ENCODE measurements around the gene TTLL10. TPM values are rescaled to one million over a fixed set of nuclear protein-coding genes. Genes with fewer than 3 reads are reported as not detected.
"Not testable (repeated sequence)": the region's sequence is repeated elsewhere in the genome, so short reads cannot be mapped to it uniquely, and the experiment has no call there.

The TTLL10 gene
- total RNA-seq, 4 donors from 2014 or later = not detected

DNA sequence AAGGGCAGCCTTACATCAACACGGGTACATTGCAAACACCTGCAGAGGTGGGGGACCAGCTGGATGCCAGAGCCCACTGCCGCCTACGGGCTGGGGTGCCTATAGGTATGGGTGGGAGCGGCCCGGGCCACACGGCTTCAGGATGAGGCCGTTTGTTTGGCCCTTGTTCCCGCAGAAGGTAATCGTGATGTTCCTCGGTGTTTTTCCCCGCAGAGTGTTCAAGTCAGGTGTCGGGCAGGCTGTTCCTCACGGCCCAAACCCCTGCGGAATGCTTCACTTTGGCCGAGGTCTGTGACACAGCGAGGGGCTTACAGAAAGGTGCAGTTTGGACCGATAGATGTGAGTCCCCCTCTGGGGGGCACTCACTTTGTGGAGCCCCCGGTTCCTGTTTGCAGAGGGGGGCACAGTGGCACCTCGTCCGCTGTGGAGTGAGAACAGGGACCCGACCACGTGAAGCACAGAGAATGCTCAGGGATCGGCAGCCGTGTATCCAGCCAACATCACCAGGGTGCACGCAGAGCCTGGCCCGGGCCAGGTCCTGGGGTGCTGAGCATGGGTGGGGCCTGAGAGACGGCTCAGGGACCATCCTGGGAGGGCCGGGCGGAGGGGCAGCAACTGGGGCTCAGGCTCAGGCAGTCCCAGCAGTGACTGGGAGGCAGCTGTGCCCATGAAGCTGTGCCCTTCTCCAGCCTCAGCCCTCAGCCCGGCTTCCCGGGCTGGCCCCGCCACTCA, 453 bp upstream of the TTLL10 start:
- H3K36me3 ChIP-seq = no peaks in the 10 kb centered on the region
- 58 to 63% methylated on average over 14 to 28 of the region's 32 CpGs for whole genome bisulfite sequencing, 2 donors
- no peak overlapping the region for H3K4me3 ChIP-seq
- H3K4me1 ChIP-seq = peaks cover 0 to 8% (median 0%) of the 10 kb centered on the region in 4 donors
- DNase-seq (ENCODE audit: low spot score in 2 of 2) = no peak
- peaks cover 0 to 98% of the 10 kb centered on the region in 2 donors for H3K27me3 ChIP-seq
- no peaks in the 10 kb centered on the region for H3K9me3 ChIP-seq
- TF ChIP-seq, protein P1, sequence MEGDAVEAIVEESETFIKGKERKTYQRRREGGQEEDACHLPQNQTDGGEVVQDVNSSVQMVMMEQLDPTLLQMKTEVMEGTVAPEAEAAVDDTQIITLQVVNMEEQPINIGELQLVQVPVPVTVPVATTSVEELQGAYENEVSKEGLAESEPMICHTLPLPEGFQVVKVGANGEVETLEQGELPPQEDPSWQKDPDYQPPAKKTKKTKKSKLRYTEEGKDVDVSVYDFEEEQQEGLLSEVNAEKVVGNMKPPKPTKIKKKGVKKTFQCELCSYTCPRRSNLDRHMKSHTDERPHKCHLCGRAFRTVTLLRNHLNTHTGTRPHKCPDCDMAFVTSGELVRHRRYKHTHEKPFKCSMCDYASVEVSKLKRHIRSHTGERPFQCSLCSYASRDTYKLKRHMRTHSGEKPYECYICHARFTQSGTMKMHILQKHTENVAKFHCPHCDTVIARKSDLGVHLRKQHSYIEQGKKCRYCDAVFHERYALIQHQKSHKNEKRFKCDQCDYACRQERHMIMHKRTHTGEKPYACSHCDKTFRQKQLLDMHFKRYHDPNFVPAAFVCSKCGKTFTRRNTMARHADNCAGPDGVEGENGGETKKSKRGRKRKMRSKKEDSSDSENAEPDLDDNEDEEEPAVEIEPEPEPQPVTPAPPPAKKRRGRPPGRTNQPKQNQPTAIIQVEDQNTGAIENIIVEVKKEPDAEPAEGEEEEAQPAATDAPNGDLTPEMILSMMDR (IDR thresholded peaks at IDR 0.05) = no peak
- TF ChIP-seq EP300 (IDR thresholded peaks at IDR 0.05) = no peak
- H3K27ac ChIP-seq = no peak overlapping the region

DNA sequence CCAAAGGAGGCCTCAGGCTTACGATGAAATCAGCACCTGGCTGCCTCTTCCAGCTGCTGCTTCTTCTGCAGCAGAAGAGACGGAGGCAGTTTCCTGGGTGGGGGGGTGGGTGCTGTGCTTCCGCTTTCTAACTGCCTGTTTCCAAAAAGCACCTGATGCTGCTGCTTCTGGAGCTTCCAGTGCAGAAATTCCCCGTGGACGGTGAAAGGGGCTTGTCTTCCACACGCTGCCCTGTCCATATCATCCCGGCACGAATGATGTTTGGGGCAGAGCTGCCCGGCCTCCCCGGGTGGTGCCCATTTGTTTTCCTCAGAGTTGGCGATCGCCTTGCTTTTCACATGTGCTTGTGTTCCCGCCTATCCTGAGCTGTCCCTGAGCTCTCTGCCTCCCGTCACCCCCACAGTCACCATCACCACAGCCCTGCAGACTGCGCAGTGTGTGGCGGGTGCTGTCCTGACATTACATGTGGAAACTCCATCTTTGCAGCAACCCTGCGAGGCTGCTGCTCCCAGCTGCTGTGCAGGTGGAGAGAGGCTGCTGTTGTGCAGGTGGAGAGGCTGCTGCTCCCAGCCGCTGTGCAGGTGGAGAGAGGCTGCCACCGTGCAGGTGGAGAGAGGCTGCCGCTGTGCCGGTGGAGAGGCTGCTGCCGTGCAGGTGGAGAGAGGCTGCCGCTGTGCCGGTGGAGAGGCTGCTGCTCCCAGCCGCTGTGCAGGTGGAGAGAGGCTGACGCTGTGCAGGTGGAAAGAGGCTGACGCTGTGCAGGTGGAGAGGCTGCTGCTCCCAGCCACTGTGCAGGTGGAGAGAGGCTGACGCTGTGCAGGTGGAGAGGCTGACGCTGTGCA, 1.8 kb downstream of the TTLL10 start:
- H3K9me3 ChIP-seq = no peaks in the 10 kb centered on the region
- DNase-seq (ENCODE audit: low spot score in 2 of 2) = no peak
- H3K36me3 ChIP-seq = no peaks in the 10 kb centered on the region
- peaks cover 0 to 8% (median 0%) of the 10 kb centered on the region in 4 donors for H3K4me1 ChIP-seq
- H3K4me3 ChIP-seq = no peak overlapping the region
- 86 to 89% methylated on average over 23 to 29 of the region's 29 CpGs for WGBS, 2 donors
- peaks cover 0 to 98% of the 10 kb centered on the region in 2 donors for H3K27me3 ChIP-seq
- TF ChIP-seq, protein P1 (IDR thresholded peaks at IDR 0.05) = no peak
- TF ChIP-seq EP300 (IDR thresholded peaks at IDR 0.05) = no peak
- TF ChIP-seq POLR2A (IDR thresholded peaks at IDR 0.05) = no peak
- no peak overlapping the region for H3K27ac ChIP-seq

DNA sequence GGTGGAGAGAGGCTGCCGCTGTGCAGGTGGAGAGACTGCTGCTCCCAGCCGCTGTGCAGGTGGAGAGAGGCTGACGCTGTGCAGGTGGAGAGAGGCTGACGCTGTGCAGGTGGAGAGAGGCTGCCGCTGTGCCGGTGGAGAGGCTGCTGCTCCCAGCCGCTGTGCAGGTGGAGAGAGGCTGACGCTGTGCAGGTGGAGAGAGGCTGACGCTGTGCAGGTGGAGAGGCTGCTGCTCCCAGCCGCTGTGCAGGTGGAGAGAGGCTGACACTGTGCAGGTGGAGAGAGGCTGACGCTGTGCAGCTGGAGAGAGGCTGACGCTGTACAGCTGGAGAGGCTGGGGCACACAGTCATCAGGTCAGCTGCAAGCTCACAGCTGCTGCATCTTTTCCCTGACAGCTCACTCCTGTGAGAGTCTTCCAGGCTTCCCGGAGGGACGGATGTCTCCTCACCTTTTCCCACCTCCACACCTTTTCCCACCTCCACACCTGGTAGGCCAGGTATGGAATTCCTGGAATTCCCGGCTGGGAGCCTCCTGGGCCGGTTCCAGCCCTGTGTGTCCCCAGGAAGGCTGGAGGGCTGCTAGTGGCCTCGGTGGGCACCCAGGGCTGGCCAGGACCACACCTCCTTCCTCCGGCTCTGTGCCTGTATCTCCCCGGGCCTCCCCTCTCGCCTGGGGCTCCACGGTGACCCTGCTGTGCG, 2.5 kb downstream of the TTLL10 start:
- not testable (repeated sequence) for H3K36me3 ChIP-seq; H3K9me3 ChIP-seq; H3K4me1 ChIP-seq; DNase-seq (ENCODE audit: low spot score in 2 of 2); H3K27ac ChIP-seq; H3K4me3 ChIP-seq
- WGBS, 2 donors = 47 to 55% methylated on average over 19 to 22 of the region's 22 CpGs
- H3K27me3 ChIP-seq = peaks cover 0 to 96% of the 10 kb centered on the region in 2 donors

DNA sequence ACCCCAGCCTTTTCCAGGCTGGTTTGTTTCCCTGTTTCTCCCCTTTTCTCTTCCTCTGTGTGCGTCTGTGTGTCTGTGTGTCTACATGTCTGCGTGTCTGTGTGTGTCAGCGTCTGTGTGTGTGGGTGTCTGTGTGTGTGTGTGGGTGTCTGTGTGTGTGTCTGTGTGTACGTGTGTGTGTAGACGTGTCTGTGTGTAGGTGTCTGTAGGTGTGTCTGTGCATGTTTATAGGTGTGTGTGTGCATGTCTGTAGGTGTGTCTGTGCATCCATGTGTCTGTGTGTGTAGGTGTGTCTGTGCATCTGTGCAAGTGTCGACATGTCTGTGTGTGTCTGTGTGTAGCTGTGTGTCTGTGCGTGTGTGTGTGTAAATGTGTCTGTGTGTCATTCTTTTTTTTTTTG, 3.3 kb downstream of the TTLL10 start:
- H3K9me3 ChIP-seq = no peaks in the 10 kb centered on the region

More for the DNA sequence above, 3.3 kb downstream of the TTLL10 start:
- no peaks in the 10 kb centered on the region for H3K36me3 ChIP-seq
- TF ChIP-seq POLR2A (IDR thresholded peaks at IDR 0.05) (no peak), EP300 (IDR thresholded peaks at IDR 0.05) (no peak)
- TF ChIP-seq, protein P1 (IDR thresholded peaks at IDR 0.05) = no peak
- 70 to 71% methylated on average over 7 of the region's 7 CpGs for WGBS, 2 donors
- peaks cover 0 to 8% (median 0%) of the 10 kb centered on the region in 4 donors for H3K4me1 ChIP-seq
- no peak for DNase-seq (ENCODE audit: low spot score in 2 of 2)
- peaks cover 0 to 96% of the 10 kb centered on the region in 2 donors for H3K27me3 ChIP-seq
- H3K4me3 ChIP-seq = no peak overlapping the region
- no peak overlapping the region for H3K27ac ChIP-seq

Measured in tibial nerve (tissue), 4 donors.